ENCODE data around the gene CUEDC1.

Gene CUEDC1

DNA sequence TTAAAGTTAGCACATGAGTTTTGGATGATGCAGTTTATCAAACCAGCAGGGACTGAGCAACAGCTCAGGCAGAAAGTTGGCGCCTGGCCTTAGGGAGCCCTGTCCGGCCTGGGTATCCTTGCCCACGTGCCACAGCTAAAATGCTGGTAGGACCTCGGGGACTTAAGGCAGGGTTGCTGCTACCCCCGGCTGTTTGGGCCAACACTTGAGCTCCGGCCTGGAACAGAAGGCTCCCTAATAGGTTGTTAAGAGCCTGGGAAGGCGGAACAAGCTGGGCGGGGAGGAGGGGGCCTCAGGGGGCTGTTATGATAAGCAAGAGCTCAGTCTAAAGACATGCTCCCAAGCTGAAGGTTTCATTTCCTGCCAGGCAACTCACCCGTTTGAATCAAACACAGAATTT is 39.7 kb downstream of the CUEDC1 start:
- no peak for DNase-seq (ENCODE audit: low read depth)

DNA sequence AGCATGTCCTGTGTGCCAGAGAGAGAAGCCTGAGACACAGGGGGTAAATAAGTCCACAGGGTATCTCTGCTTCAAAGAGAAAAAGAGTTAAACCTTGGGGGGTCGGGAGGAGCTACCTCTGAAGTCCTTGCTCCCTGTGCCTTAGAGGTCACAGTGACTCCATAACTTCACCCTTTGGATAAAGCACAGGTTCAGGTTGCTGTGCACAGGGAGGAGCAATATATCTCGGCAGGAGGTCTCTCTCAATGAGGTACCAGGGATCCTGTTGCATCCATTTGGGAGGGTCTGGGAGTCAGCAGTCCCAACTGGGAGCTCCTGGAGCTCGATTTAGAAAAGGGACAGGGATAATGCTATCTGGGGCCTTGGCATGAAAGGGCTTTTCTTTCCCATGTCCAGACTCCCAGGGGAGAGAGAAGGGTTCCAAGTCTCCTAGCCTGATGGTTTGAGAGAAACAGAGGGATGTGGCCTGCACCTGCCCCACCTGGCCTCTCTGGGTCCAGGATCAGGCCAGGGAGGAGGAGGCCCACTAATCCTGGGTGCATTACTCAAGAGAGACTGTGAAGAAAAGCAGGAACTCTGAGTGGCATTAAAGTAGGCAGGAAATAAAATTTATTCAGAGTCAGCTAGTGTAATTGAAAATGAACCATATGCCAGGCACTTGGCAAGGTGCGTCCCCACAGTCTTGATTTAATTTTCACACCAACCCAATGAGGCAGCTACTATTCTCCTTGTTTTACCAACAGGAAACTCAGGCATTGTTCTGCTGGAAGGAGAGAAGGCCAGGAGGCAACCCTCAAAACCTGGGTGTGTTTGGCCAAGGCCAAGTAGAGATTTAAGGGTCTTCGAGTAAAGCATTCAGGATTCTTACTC is 40.7 kb downstream of the CUEDC1 start:
- DNase-seq (ENCODE audit: low read depth): no peak

DNA sequence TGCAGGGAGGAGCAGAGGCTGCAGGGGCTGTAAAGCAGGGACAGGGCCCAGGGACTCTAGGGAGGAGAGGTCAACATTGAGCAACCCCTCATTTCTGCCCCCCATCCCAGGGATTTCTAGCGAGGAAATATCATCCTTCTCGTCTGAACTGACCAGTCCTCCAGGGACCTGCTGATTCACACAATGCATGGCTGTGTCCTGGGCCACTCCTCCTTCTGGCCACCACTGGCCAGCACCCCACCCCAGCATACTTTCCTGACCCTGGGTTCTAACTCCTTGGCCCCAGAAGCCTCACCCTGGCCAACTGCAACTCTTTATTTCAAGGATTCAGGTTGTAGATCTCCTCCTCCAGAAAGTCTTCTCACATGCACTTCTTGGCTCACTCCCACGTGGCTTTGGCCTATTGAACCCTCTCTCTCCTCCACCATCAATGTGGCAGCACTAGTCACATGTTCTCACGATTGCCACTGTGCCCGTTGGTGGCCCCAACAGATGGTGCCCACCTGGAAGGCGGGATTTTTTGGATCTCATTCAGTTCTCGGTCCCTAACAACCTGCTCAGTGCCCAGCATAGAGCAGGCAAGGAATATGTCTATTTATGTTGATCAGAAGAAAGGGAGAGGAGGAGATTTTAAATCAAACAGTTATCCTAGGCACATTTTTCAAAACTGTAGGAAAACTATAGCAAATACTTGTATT is 41.5 kb downstream of the CUEDC1 start:
- no peak for DNase-seq (ENCODE audit: low read depth)

GRCh38 chr17:57911834-57912673 is 43.2 kb downstream of the CUEDC1 start:
- no peak for DNase-seq (ENCODE audit: low read depth)

DNA sequence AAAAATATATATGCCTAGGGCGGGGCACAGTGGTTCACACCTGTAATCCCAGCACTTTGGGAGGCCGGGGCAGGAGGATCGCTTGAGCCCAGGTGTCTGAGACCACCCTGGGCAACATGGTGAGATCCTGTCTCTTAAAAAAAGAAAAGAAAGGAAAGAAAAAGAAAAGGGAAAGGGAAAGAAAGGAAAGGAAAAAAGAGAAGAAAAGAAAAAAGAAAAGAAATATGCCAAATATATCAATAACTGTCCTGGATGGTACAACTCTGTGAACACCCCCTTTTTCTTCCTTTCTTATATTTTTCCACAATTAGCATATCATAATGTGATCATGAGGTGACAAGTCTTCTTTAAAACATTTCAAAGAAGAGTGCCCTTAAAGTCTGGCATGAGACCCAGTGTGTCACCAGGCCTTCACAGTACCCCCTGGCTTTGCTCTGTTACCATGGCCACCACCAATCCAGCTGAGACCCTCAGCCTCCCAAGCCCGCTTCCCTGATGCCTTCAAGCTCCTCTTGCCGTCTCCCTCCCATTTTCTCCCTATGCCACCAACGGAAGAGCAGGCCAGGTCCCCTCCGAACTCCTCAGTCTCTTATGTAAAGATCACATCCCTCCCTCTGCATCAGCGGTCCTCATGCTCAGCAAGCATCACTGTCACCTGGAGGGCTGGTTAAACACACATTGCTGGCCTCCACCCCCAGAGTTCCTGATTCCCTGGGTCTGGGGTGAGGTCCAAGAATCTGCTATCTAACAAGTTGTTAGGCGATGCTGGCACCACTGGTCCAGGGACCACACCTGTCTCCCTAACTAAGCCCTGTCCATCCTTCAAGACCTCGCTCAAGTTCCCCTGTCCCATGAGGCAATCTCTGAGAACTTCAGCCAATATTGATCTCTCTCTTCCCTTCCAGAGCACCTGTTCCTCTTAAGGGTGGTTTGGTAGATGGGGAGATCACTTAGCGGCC is 44.5 kb downstream of the CUEDC1 start:
- no peak for DNase-seq (ENCODE audit: low read depth)

DNA sequence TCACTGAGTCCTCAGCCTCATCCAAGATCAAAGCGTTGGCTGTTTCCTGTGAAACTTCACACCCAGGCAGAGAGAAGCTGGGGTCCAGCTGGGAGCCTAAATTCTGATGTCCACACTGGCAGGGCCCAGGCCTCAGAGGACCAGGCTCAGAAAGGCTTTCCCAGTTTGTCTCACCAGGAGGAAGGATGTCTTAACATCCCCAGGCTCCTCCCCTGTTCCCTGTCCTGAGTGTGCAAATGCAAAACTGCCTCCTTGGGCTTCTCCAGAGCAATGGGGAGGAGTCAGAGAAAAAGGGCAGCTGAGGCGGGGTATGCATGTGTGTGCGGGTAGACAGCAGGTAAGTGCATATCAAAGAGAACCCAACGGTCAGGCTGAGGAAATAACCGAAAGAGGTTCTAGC is 45.7 kb downstream of the CUEDC1 start:
- no peak for DNase-seq (ENCODE audit: low read depth)

DNA sequence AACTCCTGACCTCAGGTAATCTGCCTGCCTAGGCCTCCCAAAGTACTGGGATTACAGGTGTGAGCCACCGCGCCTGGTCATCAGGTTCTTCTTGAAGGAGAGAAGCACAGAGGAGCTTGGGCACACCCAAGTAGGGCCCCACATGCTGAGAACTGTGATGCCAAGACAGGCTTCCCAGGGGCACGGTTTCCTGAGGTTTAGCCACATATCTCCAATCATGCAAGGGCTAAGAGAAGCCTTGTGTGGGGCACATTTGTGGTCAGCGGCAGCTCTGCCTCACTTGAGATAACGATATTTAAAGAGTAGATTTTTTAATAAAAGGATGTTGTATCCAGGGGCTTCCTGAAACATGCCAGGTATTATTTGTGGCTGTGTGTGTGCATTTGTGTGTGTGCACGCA is 46.9 kb downstream of the CUEDC1 start:
- no peak for DNase-seq (ENCODE audit: low read depth)

GRCh38 chr17:57906910-57907309 is 48.3 kb downstream of the CUEDC1 start:
- no peak for DNase-seq (ENCODE audit: low read depth)

DNA sequence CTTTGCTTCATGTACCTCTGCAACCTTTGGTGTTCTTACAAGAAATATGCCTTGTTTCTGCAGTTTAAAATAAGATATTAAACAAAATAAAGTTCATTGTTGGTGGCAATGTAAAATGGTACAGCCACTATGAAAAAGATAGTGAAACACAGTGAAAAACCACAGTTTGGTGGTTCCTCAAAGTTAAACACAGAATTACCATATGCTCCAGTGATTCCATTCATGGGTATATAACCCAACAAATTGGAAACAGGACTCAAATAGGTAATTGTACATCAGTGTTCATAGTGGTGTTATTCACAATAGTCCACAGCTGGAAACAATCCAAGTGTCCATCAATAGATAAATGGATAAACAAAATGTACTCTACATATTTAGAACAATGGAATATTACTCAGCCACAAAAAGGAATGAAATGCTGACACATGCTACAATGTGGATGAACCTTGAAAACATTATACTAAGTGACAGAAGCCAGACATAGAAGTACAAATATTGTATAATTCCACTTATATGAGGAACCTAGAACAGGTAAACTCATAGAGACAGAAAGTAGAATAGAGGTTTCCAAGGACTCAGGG is 49.2 kb downstream of the CUEDC1 start:
- DNase-seq (ENCODE audit: low read depth): no peak

DNA sequence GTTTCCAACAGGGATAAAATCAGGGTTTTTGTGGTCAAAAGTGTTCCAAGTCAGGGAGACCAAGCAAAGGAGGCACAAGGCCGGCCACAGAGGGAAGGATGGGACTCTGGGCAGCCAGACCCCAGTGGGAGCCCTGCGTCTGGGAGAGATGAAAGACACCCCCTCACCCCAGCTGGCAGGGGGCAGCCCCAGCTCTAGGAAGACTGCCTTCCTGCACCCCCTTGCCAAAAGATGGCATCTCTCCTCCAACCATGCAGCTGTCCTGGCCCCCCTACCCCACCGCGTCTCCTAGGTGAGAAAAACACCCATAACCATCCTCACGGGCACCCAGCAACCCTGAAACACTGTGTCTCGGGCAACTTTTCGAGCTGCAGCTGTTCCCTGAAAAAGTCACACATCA is 51.3 kb downstream of the CUEDC1 start:
- DNase-seq (ENCODE audit: low read depth): no peak

DNA sequence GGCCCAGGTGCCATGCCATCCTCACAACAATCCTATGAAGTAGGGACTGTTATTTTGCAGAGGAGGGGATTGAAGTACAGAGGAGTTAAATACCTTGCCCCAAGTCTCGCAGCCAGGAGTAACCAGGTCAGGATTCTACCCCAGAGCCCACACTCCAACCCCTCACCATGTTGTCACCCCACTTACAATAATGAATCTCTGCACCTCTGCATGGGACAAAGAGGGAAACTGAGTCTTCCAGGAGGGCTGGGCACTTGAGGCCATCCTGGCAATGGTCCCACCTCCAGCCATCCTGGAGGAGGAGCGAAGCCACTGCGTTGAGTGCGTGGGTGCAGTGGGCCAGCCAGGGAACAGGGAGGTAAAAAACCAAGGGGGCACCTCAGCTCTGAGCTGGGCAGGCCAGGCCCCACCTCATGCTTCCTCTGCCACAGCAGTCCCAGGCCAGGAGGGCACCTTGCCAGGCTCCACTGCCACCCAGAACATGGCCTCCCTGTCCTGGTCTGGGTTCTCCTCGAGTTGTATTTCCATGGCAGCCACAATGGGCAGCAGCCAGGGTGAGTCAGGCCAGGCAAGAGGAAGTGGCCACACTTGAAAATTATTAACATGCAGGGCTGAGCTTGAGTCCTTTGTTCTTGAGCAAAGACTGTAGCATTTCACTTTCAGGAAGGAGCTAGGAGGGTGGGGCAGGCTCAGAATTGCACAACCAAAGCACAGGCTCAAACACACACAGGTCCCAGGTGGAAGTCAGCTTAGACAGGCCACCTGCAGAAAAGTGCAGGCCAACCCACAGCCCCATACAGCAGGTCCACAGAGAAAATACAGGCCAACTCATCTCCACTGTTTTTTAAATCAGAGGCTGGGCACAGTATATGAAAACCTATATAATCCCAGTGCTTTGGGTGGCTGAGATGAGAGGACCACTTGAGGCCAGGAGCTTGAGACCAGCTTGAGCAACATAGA is 52.1 kb downstream of the CUEDC1 start:
- no peak for DNase-seq (ENCODE audit: low read depth)

DNA sequence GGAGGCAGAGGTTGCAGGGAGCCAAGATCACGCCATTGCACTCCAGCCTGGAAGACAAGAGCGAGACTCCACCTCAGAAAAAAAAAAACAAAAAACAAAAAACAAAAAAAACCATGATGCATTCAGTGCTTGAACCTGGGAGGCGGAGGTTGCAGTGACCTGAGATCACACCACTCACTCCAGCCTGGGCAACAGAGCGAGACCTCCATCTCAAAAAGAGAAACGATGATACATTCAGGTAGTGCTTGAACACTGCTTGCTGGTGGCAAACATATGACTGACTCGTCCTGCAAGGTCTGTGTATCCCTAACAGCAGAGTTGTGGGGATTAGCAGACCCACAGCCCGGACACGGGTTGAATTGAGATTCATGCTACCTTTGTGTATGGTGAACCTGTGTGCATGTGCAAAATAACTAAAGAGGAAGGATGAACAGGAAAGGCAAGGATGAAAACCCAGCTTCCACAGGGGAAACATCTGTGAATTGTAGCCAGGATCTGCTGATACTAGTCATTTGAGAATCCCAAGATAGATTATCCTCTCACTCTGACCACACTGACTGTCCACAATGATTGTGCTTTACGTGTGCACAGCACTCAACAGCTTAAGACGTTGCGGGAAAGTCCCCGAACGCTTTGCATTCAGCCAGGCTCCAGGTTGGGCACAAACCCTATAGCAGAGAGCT is 53.0 kb downstream of the CUEDC1 start:
- DNase-seq (ENCODE audit: low read depth): no peak

DNA sequence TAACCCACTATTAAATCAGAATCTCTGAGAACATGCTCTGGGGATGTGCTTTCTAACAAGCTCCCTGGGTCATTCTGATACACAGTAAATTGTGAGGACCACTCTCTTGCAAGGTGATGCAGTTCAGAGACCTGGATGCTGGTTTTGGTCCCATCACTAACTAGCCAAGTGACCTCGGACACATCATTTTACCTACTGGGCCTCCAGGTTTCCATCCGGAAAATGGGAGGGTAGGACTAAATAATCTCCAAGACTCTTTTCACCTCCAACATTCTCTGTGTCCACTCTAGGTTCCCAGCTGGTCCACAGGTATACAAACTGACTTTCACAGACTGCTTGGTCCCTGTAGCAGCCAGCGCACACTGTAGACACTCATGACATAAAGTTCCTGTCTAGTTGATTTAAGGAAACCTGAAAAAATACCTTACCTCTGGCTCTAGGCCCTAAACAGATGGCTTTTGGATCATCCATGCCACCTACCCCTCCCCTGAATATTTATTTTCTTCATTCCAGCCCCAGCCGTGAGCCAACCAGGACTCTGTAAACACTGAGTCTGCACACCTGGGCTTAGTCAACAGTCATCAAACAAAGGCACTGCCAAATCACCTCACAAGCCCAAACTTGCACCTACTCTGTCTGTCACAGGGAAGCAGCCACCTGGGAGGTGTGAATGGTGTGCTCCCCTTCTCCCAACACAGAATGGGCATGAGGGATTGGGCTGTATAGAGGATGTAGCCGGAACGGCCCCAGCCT is 54.0 kb downstream of the CUEDC1 start:
- DNase-seq (ENCODE audit: low read depth): no peak

- DNase-seq (ENCODE audit: low read depth): no peak
Measured at GRCh38 chr17:57899822-57900221, 55.4 kb downstream of the CUEDC1 start.

DNA sequence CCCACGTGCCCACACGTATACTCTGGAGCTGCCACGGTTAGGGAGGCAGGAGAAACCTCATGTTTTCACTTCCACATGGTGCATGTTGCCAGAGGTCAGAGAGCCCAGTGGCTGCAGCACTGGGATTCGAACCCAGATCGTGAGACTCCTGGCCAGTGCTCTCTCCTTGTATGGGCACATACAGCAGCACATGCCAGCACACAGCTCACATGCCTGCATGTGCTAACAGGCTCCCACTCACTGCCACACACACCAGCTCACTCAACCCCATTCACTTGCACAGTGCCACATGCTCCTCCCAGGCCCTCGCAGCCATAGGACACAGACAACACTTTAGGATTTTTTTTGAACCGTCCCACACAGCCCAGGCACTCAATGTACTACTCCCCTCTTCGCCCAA is 55.8 kb downstream of the CUEDC1 start:
- DNase-seq (ENCODE audit: low read depth): no peak

GRCh38 chr17:57898487-57899311 is 56.5 kb downstream of the CUEDC1 start:
- no peak for DNase-seq (ENCODE audit: low read depth)

DNA sequence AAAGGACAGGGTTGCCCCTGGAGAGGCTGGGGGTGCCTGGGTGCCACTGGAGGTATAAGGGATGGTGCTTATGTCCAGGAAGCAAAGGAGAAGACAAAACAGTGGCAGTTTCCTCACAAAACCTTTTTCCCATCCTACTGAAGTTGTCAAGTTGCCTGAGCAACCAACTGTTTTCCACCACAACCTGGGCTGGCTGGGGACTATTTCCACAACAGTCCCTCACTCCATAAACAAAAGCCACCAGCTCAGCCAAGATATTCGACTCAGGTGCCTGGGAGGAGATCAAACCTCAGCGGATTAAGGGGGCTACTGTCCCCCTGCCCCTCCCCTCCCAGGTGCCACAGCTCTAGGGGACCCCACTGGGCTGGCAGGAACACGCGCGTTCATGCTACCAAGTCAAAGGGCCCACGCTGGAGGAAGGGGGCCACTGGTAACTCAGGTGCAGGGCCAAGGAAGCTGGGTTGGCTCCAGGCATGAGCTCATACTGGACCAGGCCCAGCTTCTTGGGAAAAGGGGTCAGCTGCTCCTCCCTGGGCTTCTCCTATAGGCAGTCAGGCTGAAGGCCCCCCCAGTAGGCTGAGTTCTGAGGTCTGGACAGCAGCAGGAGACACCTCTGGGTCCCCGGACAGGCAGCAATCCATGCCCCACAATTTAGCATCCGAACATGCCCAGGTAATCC is 59.7 kb downstream of the CUEDC1 start:
- DNase-seq (ENCODE audit: low read depth): no peak

Data from stimulated activated CD8-positive, alpha-beta memory T cell treated with anti-CD3 and anti-CD28 coated beads, Interleukin-7, amount 100 ng/mL, for 24 hours (primary cell).